GM23338 (cell line): ENCODE results near the gene HSPG2. TPM values are rescaled to one million over a fixed set of nuclear protein-coding genes. Genes with fewer than 3 reads are reported as not detected.

Source experiments
- ATAC-seq: fragments of 200-7000 bp; cut with Tn5 transposase; 3 replicates; pipeline ENCODE4 v1.9.1; 2020
- DNase-seq: peaks from one replicate; pipeline ENCODE4 v3.0.0-alpha.2; 2015; ENCODE audit warnings: low spot score
- H2AFZ ChIP-seq: fragments of 200-600 bp; sonication (generic); 2 replicates; pipeline ENCODE4 v1.8.0; 2016; ENCODE audit warnings: antibody characterized with exemption, mild to moderate bottlenecking, moderate library complexity
- H3F3A ChIP-seq: fragments of 200-600 bp; sonication (generic); replicated peaks from 2 replicates; pipeline ENCODE4 v1.8.0; 2017; ENCODE audit warnings: antibody characterized with exemption, mixed run types, low read depth
- H3K27ac ChIP-seq: fragments of 200-600 bp; sonication (generic); 2 replicates; pipeline ENCODE4 v1.6.1; 2016; ENCODE audit warnings: low read depth
- H3K27me3 ChIP-seq: fragments of 200-600 bp; sonication (generic); 2 replicates; pipeline ENCODE4 v1.8.0; 2016; ENCODE audit warnings: mild to moderate bottlenecking, mixed run types, moderate library complexity; ENCODE audit not compliant: insufficient read depth
- H3K36me3 ChIP-seq: fragments of 200-600 bp; sonication (generic); 2 replicates; pipeline ENCODE4 v1.8.0; 2016; ENCODE audit warnings: mild to moderate bottlenecking; ENCODE audit not compliant: insufficient read depth
- H3K4me1 ChIP-seq: fragments of 200-600 bp; sonication (generic); 2 replicates; pipeline ENCODE4 v1.8.0; 2016; ENCODE audit warnings: mild to moderate bottlenecking, moderate library complexity; ENCODE audit not compliant: insufficient read depth
- H3K4me2 ChIP-seq: fragments of 200-600 bp; sonication (generic); 2 replicates; pipeline ENCODE4 v1.7.1; 2017; ENCODE audit warnings: mixed run types
- H3K4me3 ChIP-seq: fragments of 200-600 bp; sonication (generic); 2 replicates; pipeline ENCODE4 v1.6.1; 2016; ENCODE audit warnings: mixed run types
- H3K79me2 ChIP-seq: fragments of 200-600 bp; sonication (generic); replicated peaks from 2 replicates; pipeline ENCODE4 v1.8.0; 2017; ENCODE audit warnings: mild to moderate bottlenecking; ENCODE audit not compliant: insufficient read depth
- H3K9me2 ChIP-seq: fragments of 200-600 bp; sonication (generic); 2 replicates; pipeline ENCODE4 v1.8.0; 2017; ENCODE audit not compliant: insufficient read depth
- H4K20me1 ChIP-seq: fragments of 200-600 bp; sonication (generic); replicated peaks from 2 replicates; pipeline ENCODE4 v1.8.0; 2017; ENCODE audit warnings: mild to moderate bottlenecking; ENCODE audit not compliant: insufficient read depth
- H3K27ac Mint-ChIP-seq: 2 replicates; pipeline ENCODE4 v1.8.0; 2020; ENCODE audit warnings: inconsistent platforms, mild to moderate bottlenecking, moderate library complexity, mixed read lengths
- H3K27me3 Mint-ChIP-seq: 3 replicates; pipeline ENCODE4 v1.8.0; 2022; ENCODE audit warnings: low read depth, mild to moderate bottlenecking, moderate library complexity, mixed read lengths, inconsistent platforms; ENCODE audit not compliant: insufficient read depth, poor library complexity
- H3K36me3 Mint-ChIP-seq: 3 replicates; pipeline ENCODE4 v1.8.0; 2021; ENCODE audit warnings: low read depth, mild to moderate bottlenecking, inconsistent platforms, moderate library complexity, mixed read lengths
- H3K4me1 Mint-ChIP-seq: 3 replicates; pipeline ENCODE4 v1.8.0; 2020; ENCODE audit warnings: mild to moderate bottlenecking, inconsistent platforms, mixed read lengths
- H3K4me3 Mint-ChIP-seq: 3 replicates; pipeline ENCODE4 v1.8.0; 2021; ENCODE audit warnings: moderate library complexity, mild to moderate bottlenecking, inconsistent platforms, mixed read lengths
- H3K9me3 Mint-ChIP-seq: 3 replicates; pipeline ENCODE4 v1.8.0; 2020; ENCODE audit warnings: moderate library complexity, mild to moderate bottlenecking, inconsistent platforms, mixed read lengths
- CREB1 ChIP-seq: fragments of 250-450 bp; sonication (Bioruptor Pico); IDR thresholded peaks from 2 replicates; pipeline ENCODE4 v1.5.0; 2020; ENCODE audit warnings: low read depth, mild to moderate bottlenecking, moderate library complexity
- EZH2 ChIP-seq: fragments of 200-600 bp; sonication (generic); IDR thresholded peaks from one replicate; pipeline ENCODE4 v1.8.0; 2017; ENCODE audit warnings: antibody characterized with exemption, mild to moderate bottlenecking, low read depth; ENCODE audit not compliant: unreplicated experiment
- EZH2phosphoT487 ChIP-seq: fragments of 200-600 bp; sonication (generic); IDR thresholded peaks from one replicate; pipeline ENCODE4 v1.8.1; 2018; ENCODE audit warnings: antibody characterized with exemption; ENCODE audit not compliant: unreplicated experiment
- NANOG ChIP-seq: IDR thresholded peaks from 2 replicates; pipeline ENCODE4 v1.6.1; 2016; ENCODE audit warnings: antibody characterized with exemption, borderline replicate concordance
- REST ChIP-seq: IDR thresholded peaks from one replicate; pipeline ENCODE4 v1.6.1; 2018; ENCODE audit warnings: antibody characterized with exemption; ENCODE audit not compliant: unreplicated experiment
- STAT1 ChIP-seq: IDR thresholded peaks from one replicate; pipeline ENCODE4 v1.6.1; 2016; ENCODE audit warnings: antibody characterized with exemption; ENCODE audit not compliant: unreplicated experiment
- ZNF331 ChIP-seq: fragments of 250-450 bp; sonication (Bioruptor Pico); IDR thresholded peaks from 2 replicates; pipeline ENCODE4 v1.5.0; 2020; ENCODE audit warnings: low read depth, mild to moderate bottlenecking, moderate library complexity
- polyA plus RNA-seq: library from polyadenylated mRNA; unstranded; fragments of >200 nt; fragmentation: Nextera tagmentation; extraction: Ambion mirVana; gene quantifications from 2 replicates; pipeline ENCODE4 v1.2.1, GENCODE V29; 2016
- total RNA-seq: library from RNA; depleted of rRNA; stranded (reverse); fragments of >200 nt; shearing (Covaris generic); gene quantifications from 2 replicates; pipeline ENCODE4 v1.2.3, GENCODE V29; 2014
- TF ChIP-seq, protein P1 (sequence below): fragments of 250-450 bp; sonication (Bioruptor Pico); IDR thresholded peaks from 2 replicates; pipeline ENCODE4 v1.5.0; 2020; ENCODE audit warnings: mild to moderate bottlenecking, moderate library complexity
- TF ChIP-seq, protein P2 (sequence below): IDR thresholded peaks from 2 replicates; pipeline ENCODE4 v1.6.1; 2016; ENCODE audit warnings: antibody characterized with exemption

The HSPG2 gene
- total and polyA plus RNA-seq, 2 experiments from 2014 or later = 14.9 to 70.8 TPM

DNA sequence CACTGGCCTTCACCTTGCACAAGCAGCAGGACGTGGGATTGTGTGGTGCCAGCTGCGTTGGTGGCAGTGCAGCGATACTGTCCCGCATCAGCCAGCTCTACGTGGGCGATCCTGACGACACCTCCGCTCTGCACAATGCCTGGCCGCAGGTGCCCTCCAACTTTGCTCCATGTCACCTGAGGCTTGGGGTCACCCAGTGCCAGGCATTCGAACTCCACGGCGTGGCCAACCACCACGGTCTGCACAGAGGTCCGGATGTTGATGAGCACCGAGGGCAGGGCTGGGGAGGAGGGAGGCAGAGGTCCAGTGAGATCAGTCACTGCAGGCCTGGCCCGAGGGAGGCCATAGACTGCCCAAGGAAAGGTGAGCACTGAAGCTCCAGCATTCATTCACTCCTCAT lies 102.4 kb downstream of the HSPG2 start:
- H3K27me3 Mint-ChIP-seq = peaks cover 2% of the 10 kb centered on the region
- H3K4me1 ChIP-seq = no peaks in the 10 kb centered on the region
- no peak overlapping the region for H3K27ac ChIP-seq
- H4K20me1 ChIP-seq = no peaks in the 10 kb centered on the region
- H3K4me3 Mint-ChIP-seq = no peak overlapping the region
- H3K9me2 ChIP-seq = no peaks in the 10 kb centered on the region
- H2AFZ ChIP-seq = no peak overlapping the region
- H3K9me3 Mint-ChIP-seq = peaks cover 15% of the 10 kb centered on the region
- no peaks in the 10 kb centered on the region for H3K27me3 ChIP-seq
- no peak overlapping the region for H3K27ac Mint-ChIP-seq
- ATAC-seq (no peak), DNase-seq (no peak)
- H3K4me1 Mint-ChIP-seq = no peaks in the 10 kb centered on the region; the same call in 2 of the 3 replicates
- TF ChIP-seq STAT1 (no peak), NANOG (no peak), CREB1 (no peak), EZH2 (no peak), ZNF331 (CRISPR knock-in tag) (no peak), EZH2phosphoT487 (no peak), REST (no peak)
- TF ChIP-seq, protein P1, sequence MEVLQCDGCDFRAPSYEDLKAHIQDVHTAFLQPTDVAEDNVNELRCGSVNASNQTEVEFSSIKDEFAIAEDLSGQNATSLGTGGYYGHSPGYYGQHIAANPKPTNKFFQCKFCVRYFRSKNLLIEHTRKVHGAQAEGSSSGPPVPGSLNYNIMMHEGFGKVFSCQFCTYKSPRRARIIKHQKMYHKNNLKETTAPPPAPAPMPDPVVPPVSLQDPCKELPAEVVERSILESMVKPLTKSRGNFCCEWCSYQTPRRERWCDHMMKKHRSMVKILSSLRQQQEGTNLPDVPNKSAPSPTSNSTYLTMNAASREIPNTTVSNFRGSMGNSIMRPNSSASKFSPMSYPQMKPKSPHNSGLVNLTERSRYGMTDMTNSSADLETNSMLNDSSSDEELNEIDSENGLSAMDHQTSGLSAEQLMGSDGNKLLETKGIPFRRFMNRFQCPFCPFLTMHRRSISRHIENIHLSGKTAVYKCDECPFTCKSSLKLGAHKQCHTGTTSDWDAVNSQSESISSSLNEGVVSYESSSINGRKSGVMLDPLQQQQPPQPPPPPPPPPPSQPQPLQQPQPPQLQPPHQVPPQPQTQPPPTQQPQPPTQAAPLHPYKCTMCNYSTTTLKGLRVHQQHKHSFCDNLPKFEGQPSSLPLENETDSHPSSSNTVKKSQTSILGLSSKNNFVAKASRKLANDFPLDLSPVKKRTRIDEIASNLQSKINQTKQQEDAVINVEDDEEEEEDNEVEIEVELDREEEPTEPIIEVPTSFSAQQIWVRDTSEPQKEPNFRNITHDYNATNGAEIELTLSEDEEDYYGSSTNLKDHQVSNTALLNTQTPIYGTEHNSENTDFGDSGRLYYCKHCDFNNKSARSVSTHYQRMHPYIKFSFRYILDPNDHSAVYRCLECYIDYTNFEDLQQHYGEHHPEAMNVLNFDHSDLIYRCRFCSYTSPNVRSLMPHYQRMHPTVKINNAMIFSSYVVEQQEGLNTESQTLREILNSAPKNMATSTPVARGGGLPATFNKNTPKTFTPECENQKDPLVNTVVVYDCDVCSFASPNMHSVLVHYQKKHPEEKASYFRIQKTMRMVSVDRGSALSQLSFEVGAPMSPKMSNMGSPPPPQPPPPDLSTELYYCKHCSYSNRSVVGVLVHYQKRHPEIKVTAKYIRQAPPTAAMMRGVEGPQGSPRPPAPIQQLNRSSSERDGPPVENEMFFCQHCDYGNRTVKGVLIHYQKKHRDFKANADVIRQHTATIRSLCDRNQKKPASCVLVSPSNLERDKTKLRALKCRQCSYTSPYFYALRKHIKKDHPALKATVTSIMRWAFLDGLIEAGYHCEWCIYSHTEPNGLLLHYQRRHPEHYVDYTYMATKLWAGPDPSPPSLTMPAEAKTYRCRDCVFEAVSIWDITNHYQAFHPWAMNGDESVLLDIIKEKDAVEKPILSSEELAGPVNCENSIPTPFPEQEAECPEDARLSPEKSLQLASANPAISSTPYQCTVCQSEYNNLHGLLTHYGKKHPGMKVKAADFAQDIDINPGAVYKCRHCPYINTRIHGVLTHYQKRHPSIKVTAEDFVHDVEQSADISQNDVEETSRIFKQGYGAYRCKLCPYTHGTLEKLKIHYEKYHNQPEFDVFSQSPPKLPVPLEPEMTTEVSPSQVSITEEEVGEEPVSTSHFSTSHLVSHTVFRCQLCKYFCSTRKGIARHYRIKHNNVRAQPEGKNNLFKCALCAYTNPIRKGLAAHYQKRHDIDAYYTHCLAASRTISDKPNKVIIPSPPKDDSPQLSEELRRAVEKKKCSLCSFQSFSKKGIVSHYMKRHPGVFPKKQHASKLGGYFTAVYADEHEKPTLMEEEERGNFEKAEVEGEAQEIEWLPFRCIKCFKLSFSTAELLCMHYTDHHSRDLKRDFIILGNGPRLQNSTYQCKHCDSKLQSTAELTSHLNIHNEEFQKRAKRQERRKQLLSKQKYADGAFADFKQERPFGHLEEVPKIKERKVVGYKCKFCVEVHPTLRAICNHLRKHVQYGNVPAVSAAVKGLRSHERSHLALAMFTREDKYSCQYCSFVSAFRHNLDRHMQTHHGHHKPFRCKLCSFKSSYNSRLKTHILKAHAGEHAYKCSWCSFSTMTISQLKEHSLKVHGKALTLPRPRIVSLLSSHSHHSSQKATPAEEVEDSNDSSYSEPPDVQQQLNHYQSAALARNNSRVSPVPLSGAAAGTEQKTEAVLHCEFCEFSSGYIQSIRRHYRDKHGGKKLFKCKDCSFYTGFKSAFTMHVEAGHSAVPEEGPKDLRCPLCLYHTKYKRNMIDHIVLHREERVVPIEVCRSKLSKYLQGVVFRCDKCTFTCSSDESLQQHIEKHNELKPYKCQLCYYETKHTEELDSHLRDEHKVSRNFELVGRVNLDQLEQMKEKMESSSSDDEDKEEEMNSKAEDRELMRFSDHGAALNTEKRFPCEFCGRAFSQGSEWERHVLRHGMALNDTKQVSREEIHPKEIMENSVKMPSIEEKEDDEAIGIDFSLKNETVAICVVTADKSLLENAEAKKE (CRISPR knock-in tag) = no peak
- TF ChIP-seq, protein P2, sequence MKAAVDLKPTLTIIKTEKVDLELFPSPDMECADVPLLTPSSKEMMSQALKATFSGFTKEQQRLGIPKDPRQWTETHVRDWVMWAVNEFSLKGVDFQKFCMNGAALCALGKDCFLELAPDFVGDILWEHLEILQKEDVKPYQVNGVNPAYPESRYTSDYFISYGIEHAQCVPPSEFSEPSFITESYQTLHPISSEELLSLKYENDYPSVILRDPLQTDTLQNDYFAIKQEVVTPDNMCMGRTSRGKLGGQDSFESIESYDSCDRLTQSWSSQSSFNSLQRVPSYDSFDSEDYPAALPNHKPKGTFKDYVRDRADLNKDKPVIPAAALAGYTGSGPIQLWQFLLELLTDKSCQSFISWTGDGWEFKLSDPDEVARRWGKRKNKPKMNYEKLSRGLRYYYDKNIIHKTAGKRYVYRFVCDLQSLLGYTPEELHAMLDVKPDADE = no peak
- H3K36me3 ChIP-seq = peaks cover 6% of the 10 kb centered on the region
- H3K4me2 ChIP-seq = no peak overlapping the region
- H3K79me2 ChIP-seq = no peaks in the 10 kb centered on the region
- H3K36me3 Mint-ChIP-seq = peaks cover 62% of the 10 kb centered on the region
- no peak overlapping the region for H3K4me3 ChIP-seq
- no peaks in the 10 kb centered on the region for H3F3A ChIP-seq
